WTC11 (cell line): Measurements from ENCODE around the gene AKR1B15.
A peak's percentile ranks its signal among the peaks of the same experiment; 100 is the strongest.

ENCODE experiments used
- CTCF ChIP-seq: fragments of 200-600 bp; IDR thresholded peaks from 2 replicates; pipeline ENCODE4 v1.8.0; 2022; ENCODE audit warnings: antibody characterized with exemption
- E2F1 ChIP-seq: sonication (generic); formaldehyde crosslinking; IDR thresholded peaks from 2 replicates; pipeline ENCODE4 v1.8.0; 2022; ENCODE audit warnings: mild to moderate bottlenecking, missing genetic modification reagents
- ELF4 ChIP-seq: sonication (generic); formaldehyde crosslinking; IDR thresholded peaks from 2 replicates; pipeline ENCODE4 v1.8.1; 2022; ENCODE audit warnings: low read depth, mild to moderate bottlenecking, moderate library complexity, missing genetic modification reagents
- ETV6 ChIP-seq: sonication (generic); formaldehyde crosslinking; IDR thresholded peaks from 2 replicates; pipeline ENCODE4 v1.8.1; 2022; ENCODE audit warnings: mild to moderate bottlenecking, missing genetic modification reagents
- FOXJ3 ChIP-seq: sonication (generic); formaldehyde crosslinking; IDR thresholded peaks from 2 replicates; pipeline ENCODE4 v1.9.0; 2021; ENCODE audit warnings: missing genetic modification reagents, mild to moderate bottlenecking, borderline replicate concordance
- HMGXB4 ChIP-seq: sonication (generic); formaldehyde crosslinking; IDR thresholded peaks from 2 replicates; pipeline ENCODE4 v1.8.1; 2023; ENCODE audit warnings: mild to moderate bottlenecking, moderate library complexity, missing genetic modification reagents
- KAT7 ChIP-seq: sonication (generic); formaldehyde crosslinking; IDR thresholded peaks from 2 replicates; pipeline ENCODE4 v1.8.1; 2023; ENCODE audit warnings: missing genetic modification reagents, mild to moderate bottlenecking, borderline replicate concordance
- MAX ChIP-seq: sonication (generic); formaldehyde crosslinking; IDR thresholded peaks from 2 replicates; pipeline ENCODE4 v1.8.0; 2022; ENCODE audit warnings: mild to moderate bottlenecking, missing genetic modification reagents
- NR2C2 ChIP-seq: sonication (generic); formaldehyde crosslinking; IDR thresholded peaks from 2 replicates; pipeline ENCODE4 v1.8.0; 2022; ENCODE audit warnings: mild to moderate bottlenecking, missing genetic modification reagents
- NR3C1 ChIP-seq: sonication (generic); formaldehyde crosslinking; conservative IDR thresholded peaks from 2 replicates; pipeline ENCODE4 v1.8.1; 2023; ENCODE audit warnings: low read depth, mild to moderate bottlenecking, missing genetic modification reagents
- USF1 ChIP-seq: sonication (generic); formaldehyde crosslinking; IDR thresholded peaks from 2 replicates; pipeline ENCODE4 v1.8.0; 2022; ENCODE audit warnings: mild to moderate bottlenecking, missing genetic modification reagents
- ZNF121 ChIP-seq: sonication (generic); formaldehyde crosslinking; IDR thresholded peaks from 2 replicates; pipeline ENCODE4 v1.8.0; 2023; ENCODE audit warnings: missing genetic modification reagents
- ZNF232 ChIP-seq: sonication (generic); formaldehyde crosslinking; IDR thresholded peaks from 2 replicates; pipeline ENCODE4 v1.8.0; 2022; ENCODE audit warnings: mild to moderate bottlenecking, missing genetic modification reagents
- ZNF263 ChIP-seq: sonication (generic); formaldehyde crosslinking; IDR thresholded peaks from 2 replicates; pipeline ENCODE4 v1.8.1; 2022; ENCODE audit warnings: low read depth, mild to moderate bottlenecking, moderate library complexity, missing genetic modification reagents

GRCh38 chr7:134547397-134548054 lies 1.4 kb upstream of the AKR1B15 start:
- peak; percentile 74 for TF ChIP-seq CTCF
- TF ChIP-seq MAX (CRISPR knock-in tag) = no peak
- no peak for TF ChIP-seq USF1
- no peak for TF ChIP-seq ETV6
- no peak for TF ChIP-seq E2F1 (CRISPR knock-in tag)
- TF ChIP-seq ZNF121 (CRISPR knock-in tag) = no peak
- TF ChIP-seq NR2C2 (CRISPR knock-in tag) = no peak
- TF ChIP-seq ZNF263 (CRISPR knock-in tag) = no peak
- TF ChIP-seq FOXJ3 (CRISPR knock-in tag) = no peak
- no peak for TF ChIP-seq HMGXB4
- TF ChIP-seq ELF4 (CRISPR knock-in tag) = no peak
- TF ChIP-seq NR3C1 (CRISPR knock-in tag) = no peak
- TF ChIP-seq ZNF232 (CRISPR knock-in tag) = no peak
- TF ChIP-seq KAT7 (CRISPR knock-in tag) = no peak
